Ureter (tissue), 1 donor: ENCODE data around the gene ARHGEF10L. TPM values are rescaled to one million over a fixed set of nuclear protein-coding genes. Genes with fewer than 3 reads are reported as not detected.

Experiments used
- DNase-seq: peaks from one replicate; pipeline ENCODE4 v3.0.0-alpha.2; 2020; ENCODE audit warnings: low spot score
- total RNA-seq: library from RNA; stranded (reverse); gene quantifications from one replicate; pipeline ENCODE4 v1.2.4, GENCODE V29; 2023
- donor health status: DM: yes; HTN: yes; CAD: no.

The ARHGEF10L gene
- total RNA-seq, 1 donor from 2014 or later: 166 TPM

- no peak for DNase-seq
Measured at GRCh38 chr1:17676387-17677060, 137.0 kb downstream of the ARHGEF10L start.

GRCh38 chr1:17678011-17678410 is 138.5 kb downstream of the ARHGEF10L start:
- DNase-seq: no peak

GRCh38 chr1:17679856-17680255 is 140.4 kb downstream of the ARHGEF10L start:
- no peak for DNase-seq

- DNase-seq: no peak
Measured at GRCh38 chr1:17680308-17680707, 140.8 kb downstream of the ARHGEF10L start.

GRCh38 chr1:17682400-17682799 is 142.9 kb downstream of the ARHGEF10L start:
- no peak for DNase-seq

GRCh38 chr1:17683598-17683997 is 144.1 kb downstream of the ARHGEF10L start:
- no peak for DNase-seq

- no peak for DNase-seq
Measured at GRCh38 chr1:17684810-17685209, 145.3 kb downstream of the ARHGEF10L start.

GRCh38 chr1:17686258-17686657 is 146.8 kb downstream of the ARHGEF10L start:
- no peak for DNase-seq

GRCh38 chr1:17687145-17687544 is 147.6 kb downstream of the ARHGEF10L start:
- no peak for DNase-seq

GRCh38 chr1:17688217-17688810 is 148.8 kb downstream of the ARHGEF10L start:
- no peak for DNase-seq

- DNase-seq: no peak
Measured at GRCh38 chr1:17689011-17689410, 149.5 kb downstream of the ARHGEF10L start.

- DNase-seq: no peak
Measured at GRCh38 chr1:17690906-17691634, 151.6 kb downstream of the ARHGEF10L start.

GRCh38 chr1:17692645-17693044 is 153.1 kb downstream of the ARHGEF10L start:
- no peak for DNase-seq

- DNase-seq: no peak
Measured at GRCh38 chr1:17696417-17697301, 157.2 kb downstream of the ARHGEF10L start.

- DNase-seq: no peak
Measured at GRCh38 chr1:17697458-17697857, 158.0 kb downstream of the ARHGEF10L start.

- DNase-seq: no peak
Measured at GRCh38 chr1:17699581-17699980, 160.1 kb downstream of the ARHGEF10L start.

- no peak for DNase-seq
Measured at GRCh38 chr1:17700945-17701810, 161.7 kb downstream of the ARHGEF10L start.

- no peak for DNase-seq
Measured at GRCh38 chr1:17704176-17704575, 164.7 kb downstream of the ARHGEF10L start.

- no peak for DNase-seq
Measured at GRCh38 chr1:17706445-17706844, 166.9 kb downstream of the ARHGEF10L start.

- DNase-seq: no peak
Measured at GRCh38 chr1:17709981-17710380, 170.5 kb downstream of the ARHGEF10L start.
